ENCODE measurements around the gene ACOXL. TPM values are rescaled to one million over a fixed set of nuclear protein-coding genes. Genes with fewer than 3 reads are reported as not detected.

ACOXL gene
- total RNA-seq, 2 donors from 2014 or later, result 11.7 to 12.3 TPM

GRCh38 chr2:110931648-110932047 is 199.3 kb downstream of the ACOXL start:
- Mint-ChIP-seq H3K36me3 (ENCODE audit: low read depth) (peaks cover 33% of the 10 kb centered on the region), H3K27me3 (ENCODE audit: insufficient read depth) (peaks cover 2% of the 10 kb centered on the region), H3K9me3 (peaks cover 46% of the 10 kb centered on the region), H3K4me1 (no peaks in the 10 kb centered on the region), H3K27ac (no peak overlapping the region), H3K4me3 (no peak overlapping the region)
- H3K4me1 ChIP-seq (ENCODE audit: control insufficient read depth, insufficient read depth, low read length), result no peaks in the 10 kb centered on the region
- TF ChIP-seq CTCF (conservative IDR thresholded peaks at IDR 0.05), result no peak
- WGBS, 2 experiments (ENCODE audit: insufficient coverage in 1 of 2, insufficient read length in 1 of 2), result 91 to 100% methylated on average over 1 to 2 of the region's 2 CpGs
- H3K27me3 ChIP-seq (ENCODE audit: control insufficient read depth, insufficient read depth, low read length, poor library complexity, severe bottlenecking), result no peaks in the 10 kb centered on the region
- H3K9ac ChIP-seq (ENCODE audit: extremely low read depth, low read length, poor library complexity, severe bottlenecking), result no peak overlapping the region
- H3K36me3 ChIP-seq (ENCODE audit: control insufficient read depth, insufficient read depth, low read length), result no peaks in the 10 kb centered on the region
- H3K4me3 ChIP-seq (ENCODE audit: low read length), result no peak overlapping the region
- H3K9me3 ChIP-seq (ENCODE audit: control insufficient read depth, low read length), result peaks cover 40% of the 10 kb centered on the region
- no peak overlapping the region for H3K27ac ChIP-seq (ENCODE audit: low read depth, low read length)
- DNase-seq, result no peak

- Mint-ChIP-seq H3K36me3 (ENCODE audit: low read depth) (peaks cover 16% of the 10 kb centered on the region), H3K4me1 (no peaks in the 10 kb centered on the region), H3K4me3 (no peak overlapping the region), H3K27me3 (ENCODE audit: insufficient read depth) (peaks cover 2% of the 10 kb centered on the region), H3K27ac (no peak overlapping the region), H3K9me3 (peaks cover 29% of the 10 kb centered on the region)
- H3K9me3 ChIP-seq (ENCODE audit: control insufficient read depth, low read length), result peaks cover 22% of the 10 kb centered on the region
- H3K27me3 ChIP-seq (ENCODE audit: control insufficient read depth, insufficient read depth, low read length, poor library complexity, severe bottlenecking), result no peaks in the 10 kb centered on the region
- no peak for TF ChIP-seq CTCF (conservative IDR thresholded peaks at IDR 0.05)
- no peak overlapping the region for H3K4me3 ChIP-seq (ENCODE audit: low read length)
- H3K36me3 ChIP-seq (ENCODE audit: control insufficient read depth, insufficient read depth, low read length), result no peaks in the 10 kb centered on the region
- H3K4me1 ChIP-seq (ENCODE audit: control insufficient read depth, insufficient read depth, low read length), result no peaks in the 10 kb centered on the region
- no peak overlapping the region for H3K9ac ChIP-seq (ENCODE audit: extremely low read depth, low read length, poor library complexity, severe bottlenecking)
- no peak for DNase-seq
- WGBS, 2 experiments (ENCODE audit: insufficient coverage in 1 of 2, insufficient read length in 1 of 2), result 93 to 95% methylated on average over 6 to 10 of the region's 10 CpGs
- no peak overlapping the region for H3K27ac ChIP-seq (ENCODE audit: low read depth, low read length)
These were observed 201.0 kb downstream of the ACOXL start for GRCh38 chr2:110933420-110933819.

GRCh38 chr2:110934948-110935347 is 202.6 kb downstream of the ACOXL start:
- Mint-ChIP-seq H3K4me3 (no peak overlapping the region), H3K27me3 (ENCODE audit: insufficient read depth) (peaks cover 2% of the 10 kb centered on the region), H3K36me3 (ENCODE audit: low read depth) (peaks cover 7% of the 10 kb centered on the region), H3K9me3 (peaks cover 14% of the 10 kb centered on the region), H3K27ac (no peak overlapping the region), H3K4me1 (no peaks in the 10 kb centered on the region)
- Histone ChIP-seq H3K9ac (ENCODE audit: extremely low read depth, low read length, poor library complexity, severe bottlenecking) (no peak overlapping the region), H3K36me3 (ENCODE audit: control insufficient read depth, insufficient read depth, low read length) (no peaks in the 10 kb centered on the region), H3K4me1 (ENCODE audit: control insufficient read depth, insufficient read depth, low read length) (no peaks in the 10 kb centered on the region), H3K27me3 (ENCODE audit: control insufficient read depth, insufficient read depth, low read length, poor library complexity, severe bottlenecking) (no peaks in the 10 kb centered on the region), H3K9me3 (ENCODE audit: control insufficient read depth, low read length) (peaks cover 8% of the 10 kb centered on the region), H3K27ac (ENCODE audit: low read depth, low read length) (no peak overlapping the region), H3K4me3 (ENCODE audit: low read length) (no peak overlapping the region)
- WGBS, 2 experiments (ENCODE audit: insufficient coverage in 1 of 2, insufficient read length in 1 of 2), result 82 to 95% methylated on average over 3 to 6 of the region's 6 CpGs
- no peak for DNase-seq
- TF ChIP-seq CTCF (conservative IDR thresholded peaks at IDR 0.05), result no peak
